ENCODE measurements around the gene BICD1. TPM values are rescaled to one million over a fixed set of nuclear protein-coding genes. Genes with fewer than 3 reads are reported as not detected.
A peak's percentile ranks its signal among the peaks of the same experiment; 100 is the strongest.

The BICD1 gene
- polyA plus RNA-seq, 1 of the 3 experiments (the other 2 are of a cell fraction) = 12.1 TPM

GRCh38 chr12:32402170-32402569 is 295.5 kb downstream of the BICD1 start:
- H3K4me2 ChIP-seq = no peak overlapping the region
- no peaks in the 10 kb centered on the region for H3K36me3 ChIP-seq (replicated peaks in 1 of 2; ENCODE audit: control insufficient read depth in 1 of 2, insufficient read depth in 2 of 2, low read length in 1 of 2)
- TF ChIP-seq SMC3 (IDR thresholded peaks at IDR 0.05; ENCODE audit: low read depth, low read length) (no peak), TCF12 (IDR thresholded peaks at IDR 0.05) (no peak), RFX5 (IDR thresholded peaks at IDR 0.05; ENCODE audit: low read length) (no peak)
- TF ChIP-seq, protein P1, sequence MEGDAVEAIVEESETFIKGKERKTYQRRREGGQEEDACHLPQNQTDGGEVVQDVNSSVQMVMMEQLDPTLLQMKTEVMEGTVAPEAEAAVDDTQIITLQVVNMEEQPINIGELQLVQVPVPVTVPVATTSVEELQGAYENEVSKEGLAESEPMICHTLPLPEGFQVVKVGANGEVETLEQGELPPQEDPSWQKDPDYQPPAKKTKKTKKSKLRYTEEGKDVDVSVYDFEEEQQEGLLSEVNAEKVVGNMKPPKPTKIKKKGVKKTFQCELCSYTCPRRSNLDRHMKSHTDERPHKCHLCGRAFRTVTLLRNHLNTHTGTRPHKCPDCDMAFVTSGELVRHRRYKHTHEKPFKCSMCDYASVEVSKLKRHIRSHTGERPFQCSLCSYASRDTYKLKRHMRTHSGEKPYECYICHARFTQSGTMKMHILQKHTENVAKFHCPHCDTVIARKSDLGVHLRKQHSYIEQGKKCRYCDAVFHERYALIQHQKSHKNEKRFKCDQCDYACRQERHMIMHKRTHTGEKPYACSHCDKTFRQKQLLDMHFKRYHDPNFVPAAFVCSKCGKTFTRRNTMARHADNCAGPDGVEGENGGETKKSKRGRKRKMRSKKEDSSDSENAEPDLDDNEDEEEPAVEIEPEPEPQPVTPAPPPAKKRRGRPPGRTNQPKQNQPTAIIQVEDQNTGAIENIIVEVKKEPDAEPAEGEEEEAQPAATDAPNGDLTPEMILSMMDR (IDR thresholded peaks at IDR 0.05) = peak; percentile 9; the same call in 1 of the 2 replicates
- H3F3A ChIP-seq (replicated peaks; ENCODE audit: insufficient read depth) = peaks cover 3% of the 10 kb centered on the region
- POLR2A ChIA-PET = no interaction called here
- H3K79me2 ChIP-seq (ENCODE audit: insufficient read depth) = no peaks in the 10 kb centered on the region
- H3K4me1 ChIP-seq (ENCODE audit: control insufficient read depth in 1 of 2, insufficient read depth in 2 of 2, low read depth in 1 of 2, low read length in 1 of 2) = peaks cover 0 to 9% of the 10 kb centered on the region in 2 experiments; a peak in 1 of 4 replicates
- no peak overlapping the region for H3K9ac ChIP-seq
- WGBS (ENCODE audit: low lambda C conversion rate) = 56% methylated on average over 10 of the region's 10 CpGs
- CTCF ChIA-PET = interaction anchor here (0.7 kb wide), 1 partner anchor 112 kb away, joined by 3 read pairs; no protein-coding TSS in a partner anchor
- no peaks in the 10 kb centered on the region for H4K20me1 ChIP-seq (ENCODE audit: insufficient read depth)
- no peak overlapping the region for H2AFZ ChIP-seq (ENCODE audit: low read depth)
- no peak overlapping the region for H3K27ac ChIP-seq (ENCODE audit: low read depth in 2 of 2, low read length in 1 of 2)
- no peak for DNase-seq
- H3K4me3 ChIP-seq (ENCODE audit: low read depth in 2 of 2, low read length in 1 of 2) = no peak overlapping the region
- H3K9me2 ChIP-seq = no peaks in the 10 kb centered on the region
- H3K9me3 ChIP-seq = no peaks in the 10 kb centered on the region
- peaks cover 18% of the 10 kb centered on the region for H3K27me3 ChIP-seq (ENCODE audit: insufficient read depth)

- TF ChIP-seq MXI1 (IDR thresholded peaks at IDR 0.05; ENCODE audit: low read depth, low read length) (no peak), JUND (IDR thresholded peaks at IDR 0.05) (no peak), CHD2 (IDR thresholded peaks at IDR 0.05; ENCODE audit: low read length, partially characterized antibody) (no peak), RFX5 (IDR thresholded peaks at IDR 0.05; ENCODE audit: low read length) (no peak), GABPA (IDR thresholded peaks at IDR 0.05; ENCODE audit: low read depth) (no peak), REST (IDR thresholded peaks at IDR 0.05; ENCODE audit: low read depth, low read length) (no peak), SMC3 (IDR thresholded peaks at IDR 0.05; ENCODE audit: low read depth, low read length) (no peak), TEAD4 (IDR thresholded peaks at IDR 0.05; ENCODE audit: borderline replicate concordance, insufficient read depth) (no peak), SIN3A (IDR thresholded peaks at IDR 0.05; ENCODE audit: borderline replicate concordance, low read depth, low read length) (no peak), EP300 (IDR thresholded peaks at IDR 0.05; ENCODE audit: borderline replicate concordance in 1 of 2, low read depth in 1 of 2, low read length in 1 of 2) (no peak), ELF1 (IDR thresholded peaks at IDR 0.05) (no peak), TAF1 (IDR thresholded peaks at IDR 0.05; ENCODE audit: borderline replicate concordance, low read depth, low read length) (no peak), IRF3 (IDR thresholded peaks at IDR 0.05; ENCODE audit: low read depth, low read length) (no peak), RXRA (IDR thresholded peaks at IDR 0.05; ENCODE audit: borderline replicate concordance, low read depth) (no peak), NRF1 (IDR thresholded peaks at IDR 0.05; ENCODE audit: low read depth, low read length) (no peak), FOXM1 (IDR thresholded peaks at IDR 0.05; ENCODE audit: low read depth) (no peak), NFIC (IDR thresholded peaks at IDR 0.05; ENCODE audit: borderline replicate concordance) (no peak), RAD21 (IDR thresholded peaks at IDR 0.05; ENCODE audit: low read length) (no peak)
- TF ChIP-seq, protein P2, sequence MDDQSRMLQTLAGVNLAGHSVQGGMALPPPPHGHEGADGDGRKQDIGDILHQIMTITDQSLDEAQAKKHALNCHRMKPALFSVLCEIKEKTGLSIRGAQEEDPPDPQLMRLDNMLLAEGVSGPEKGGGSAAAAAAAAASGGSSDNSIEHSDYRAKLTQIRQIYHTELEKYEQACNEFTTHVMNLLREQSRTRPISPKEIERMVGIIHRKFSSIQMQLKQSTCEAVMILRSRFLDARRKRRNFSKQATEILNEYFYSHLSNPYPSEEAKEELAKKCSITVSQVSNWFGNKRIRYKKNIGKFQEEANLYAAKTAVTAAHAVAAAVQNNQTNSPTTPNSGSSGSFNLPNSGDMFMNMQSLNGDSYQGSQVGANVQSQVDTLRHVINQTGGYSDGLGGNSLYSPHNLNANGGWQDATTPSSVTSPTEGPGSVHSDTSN (IDR thresholded peaks at IDR 0.05) = no peak
- no peaks in the 10 kb centered on the region for H3K9me3 ChIP-seq
- H2AFZ ChIP-seq (ENCODE audit: low read depth) = no peak overlapping the region
- WGBS (ENCODE audit: low lambda C conversion rate) = 12% methylated on average over 1 of the region's 1 CpG
- H3K27me3 ChIP-seq (ENCODE audit: insufficient read depth) = peaks cover 18% of the 10 kb centered on the region
- H3K9ac ChIP-seq = no peak overlapping the region
- DNase-seq = no peak
- H4K20me1 ChIP-seq (ENCODE audit: insufficient read depth) = no peaks in the 10 kb centered on the region
- H3F3A ChIP-seq (replicated peaks; ENCODE audit: insufficient read depth) = no peaks in the 10 kb centered on the region
- peaks cover 0 to 9% of the 10 kb centered on the region in 2 experiments; a peak in 1 of 4 replicates for H3K4me1 ChIP-seq (ENCODE audit: control insufficient read depth in 1 of 2, insufficient read depth in 2 of 2, low read depth in 1 of 2, low read length in 1 of 2)
- POLR2A ChIA-PET = no interaction called here
- CTCF ChIA-PET = interaction anchor here (0.7 kb wide), 1 partner anchor 111 kb away, joined by 3 read pairs; no protein-coding TSS in a partner anchor
- H3K9me2 ChIP-seq = no peaks in the 10 kb centered on the region
- no peak overlapping the region for H3K4me2 ChIP-seq
- H3K4me3 ChIP-seq (ENCODE audit: low read depth in 2 of 2, low read length in 1 of 2) = no peak overlapping the region
- H3K36me3 ChIP-seq (replicated peaks in 1 of 2; ENCODE audit: control insufficient read depth in 1 of 2, insufficient read depth in 2 of 2, low read length in 1 of 2) = no peaks in the 10 kb centered on the region
- H3K79me2 ChIP-seq (ENCODE audit: insufficient read depth) = no peaks in the 10 kb centered on the region
- H3K27ac ChIP-seq (ENCODE audit: low read depth in 2 of 2, low read length in 1 of 2) = no peak overlapping the region
Measured at GRCh38 chr12:32402946-32403345, 296.3 kb downstream of the BICD1 start.
